ENCODE data around the gene TMEM121.

TMEM121 gene

GRCh38 chr14:105529319-105529568 is 2.9 kb downstream of the TMEM121 start:
- no peak for DNase-seq (ENCODE audit: extremely low read depth, low read depth)
- TF ChIP-seq CTCF (IDR thresholded peaks at IDR 0.05; ENCODE audit: low read depth, low read length, missing control alignments), result no peak
- H3K4me3 ChIP-seq (replicated peaks; ENCODE audit: low read depth, low read length), result no peak overlapping the region

GRCh38 chr14:105529569-105530284 is 3.3 kb downstream of the TMEM121 start:
- no peak for DNase-seq (ENCODE audit: extremely low read depth, low read depth)
- H3K4me3 ChIP-seq (replicated peaks; ENCODE audit: low read depth, low read length), result no peak overlapping the region
- TF ChIP-seq CTCF (IDR thresholded peaks at IDR 0.05; ENCODE audit: low read depth, low read length, missing control alignments), result no peak

GRCh38 chr14:105530285-105531087 is 4.1 kb downstream of the TMEM121 start:
- no peak overlapping the region for H3K4me3 ChIP-seq (replicated peaks; ENCODE audit: low read depth, low read length)
- DNase-seq (ENCODE audit: extremely low read depth, low read depth), result no peak
- no peak for TF ChIP-seq CTCF (IDR thresholded peaks at IDR 0.05; ENCODE audit: low read depth, low read length, missing control alignments)

GRCh38 chr14:105531088-105531893 is 4.9 kb downstream of the TMEM121 start:
- no peak for DNase-seq (ENCODE audit: extremely low read depth, low read depth)
- no peak for TF ChIP-seq CTCF (IDR thresholded peaks at IDR 0.05; ENCODE audit: low read depth, low read length, missing control alignments)
- no peak overlapping the region for H3K4me3 ChIP-seq (replicated peaks; ENCODE audit: low read depth, low read length)

GRCh38 chr14:105531894-105532623 is 5.7 kb downstream of the TMEM121 start:
- no peak for TF ChIP-seq CTCF (IDR thresholded peaks at IDR 0.05; ENCODE audit: low read depth, low read length, missing control alignments)
- DNase-seq (ENCODE audit: extremely low read depth, low read depth), result no peak
- H3K4me3 ChIP-seq (replicated peaks; ENCODE audit: low read depth, low read length), result no peak overlapping the region

GRCh38 chr14:105532735-105533141 is 6.4 kb downstream of the TMEM121 start:
- DNase-seq (ENCODE audit: extremely low read depth, low read depth), result no peak
- no peak overlapping the region for H3K4me3 ChIP-seq (replicated peaks; ENCODE audit: low read depth, low read length)
- peak; percentile 42 for TF ChIP-seq CTCF (IDR thresholded peaks at IDR 0.05; ENCODE audit: low read depth, low read length, missing control alignments)

Data from HFF-Myc (cell line).